Measurements from ENCODE around the gene SHQ1. TPM values are rescaled to one million over a fixed set of nuclear protein-coding genes. Genes with fewer than 3 reads are reported as not detected.

The SHQ1 gene
- total and polyA plus RNA-seq, 9 donors, result 6.6 to 30.0 (median 14.8) TPM

GRCh38 chr3:72803573-72803972 is 44.7 kb downstream of the SHQ1 start:
- H3K27me3 ChIP-seq, result no peaks in the 10 kb centered on the region
- DNase-seq, result no peak
- TF ChIP-seq EP300 (IDR thresholded peaks at IDR 0.05) (no peak), CTCF (IDR thresholded peaks at IDR 0.05) (no peak)

GRCh38 chr3:72802001-72802400 is 46.2 kb downstream of the SHQ1 start:
- no peak for DNase-seq
- 94% methylated on average over 5 of the region's 5 CpGs for WGBS, 3 donors
- no peaks in the 10 kb centered on the region for H3K9me3 ChIP-seq
- no peaks in the 10 kb centered on the region for H3K36me3 ChIP-seq
- intact Hi-C loops (cut with DNase I), result no loop called here
- no peak overlapping the region for H3K27ac ChIP-seq
- no peaks in the 10 kb centered on the region for H3K27me3 ChIP-seq
- no peaks in the 10 kb centered on the region for H3K4me1 ChIP-seq (ENCODE audit: insufficient read depth)
- no peak overlapping the region for H3K4me3 ChIP-seq
- no peak for TF ChIP-seq POLR2A (IDR thresholded peaks at IDR 0.05)
- TF ChIP-seq EP300 (IDR thresholded peaks at IDR 0.05), result no peak
- no peak for TF ChIP-seq CTCF (IDR thresholded peaks at IDR 0.05)

More at GRCh38 chr3:72803573-72803972, 44.7 kb downstream of the SHQ1 start:
- intact Hi-C loops (cut with DNase I), result no loop called here
- no peaks in the 10 kb centered on the region for H3K9me3 ChIP-seq
- H3K4me1 ChIP-seq (ENCODE audit: insufficient read depth), result no peaks in the 10 kb centered on the region
- H3K36me3 ChIP-seq, result no peaks in the 10 kb centered on the region
- WGBS, 3 donors, result 96 to 98% (median 97%) methylated on average over 3 of the region's 3 CpGs
- no peak overlapping the region for H3K4me3 ChIP-seq
- no peak overlapping the region for H3K27ac ChIP-seq

GRCh38 chr3:72800869-72801268 is 47.4 kb downstream of the SHQ1 start:
- no peaks in the 10 kb centered on the region for H3K27me3 ChIP-seq
- no peak for TF ChIP-seq EP300 (IDR thresholded peaks at IDR 0.05)
- no peak for TF ChIP-seq POLR2A (IDR thresholded peaks at IDR 0.05)
- TF ChIP-seq CTCF (IDR thresholded peaks at IDR 0.05), result no peak
- no peak for DNase-seq
- H3K4me1 ChIP-seq (ENCODE audit: insufficient read depth), result no peaks in the 10 kb centered on the region
- H3K9me3 ChIP-seq, result no peaks in the 10 kb centered on the region
- intact Hi-C loops (cut with DNase I), result no loop called here
- no peak overlapping the region for H3K4me3 ChIP-seq
- H3K27ac ChIP-seq, result no peak overlapping the region
- no peaks in the 10 kb centered on the region for H3K36me3 ChIP-seq

- H3K4me1 ChIP-seq (ENCODE audit: insufficient read depth), result no peaks in the 10 kb centered on the region
- 81 to 85% (median 82%) methylated on average over 3 of the region's 3 CpGs for WGBS, 3 donors
- H3K27ac ChIP-seq, result no peak overlapping the region
- H3K27me3 ChIP-seq, result no peaks in the 10 kb centered on the region
- no peak overlapping the region for H3K4me3 ChIP-seq
- TF ChIP-seq CTCF (IDR thresholded peaks at IDR 0.05) (no peak), EP300 (IDR thresholded peaks at IDR 0.05) (no peak), POLR2A (IDR thresholded peaks at IDR 0.05) (no peak)
- intact Hi-C loops (cut with DNase I), result no loop called here
- no peak for DNase-seq
- H3K36me3 ChIP-seq, result no peaks in the 10 kb centered on the region
- no peaks in the 10 kb centered on the region for H3K9me3 ChIP-seq
Measured at GRCh38 chr3:72798552-72799195, 49.6 kb downstream of the SHQ1 start.
